Transverse colon (tissue), 4 donors: ENCODE data around the gene STAT5A.

Source experiments
- CTCF ChIP-seq, 5 experiments: fragments of 200-600 bp in 3 of 5; fragments of 450-650 bp in 2 of 5; sonication (generic) in 3 of 5; IDR thresholded peaks; 1 replicate in 2 of 5; 2 replicates in 3 of 5; pipeline ENCODE4 v1.5.1; 2016 to 2017; ENCODE audit warnings: antibody characterized with exemption in 5 of 5, inconsistent platforms in 3 of 5, mild to moderate bottlenecking in 2 of 5, moderate library complexity in 1 of 5
- EP300 ChIP-seq: sonication (generic); formaldehyde crosslinking; IDR thresholded peaks from one replicate; pipeline ENCODE4 v1.6.1; 2017; ENCODE audit warnings: antibody characterized with exemption, low read depth
- POLR2A ChIP-seq: fragments of 450-650 bp; IDR thresholded peaks from one replicate; pipeline ENCODE4 v1.6.1; 2016; ENCODE audit warnings: antibody characterized with exemption, mild to moderate bottlenecking, moderate library complexity
- POLR2AphosphoS5 ChIP-seq, 3 donors: sonication (generic); formaldehyde crosslinking; IDR thresholded peaks; one replicate each; pipeline ENCODE4 v1.6.1; 2016; ENCODE audit warnings: antibody characterized with exemption in 3 of 3

DNA sequence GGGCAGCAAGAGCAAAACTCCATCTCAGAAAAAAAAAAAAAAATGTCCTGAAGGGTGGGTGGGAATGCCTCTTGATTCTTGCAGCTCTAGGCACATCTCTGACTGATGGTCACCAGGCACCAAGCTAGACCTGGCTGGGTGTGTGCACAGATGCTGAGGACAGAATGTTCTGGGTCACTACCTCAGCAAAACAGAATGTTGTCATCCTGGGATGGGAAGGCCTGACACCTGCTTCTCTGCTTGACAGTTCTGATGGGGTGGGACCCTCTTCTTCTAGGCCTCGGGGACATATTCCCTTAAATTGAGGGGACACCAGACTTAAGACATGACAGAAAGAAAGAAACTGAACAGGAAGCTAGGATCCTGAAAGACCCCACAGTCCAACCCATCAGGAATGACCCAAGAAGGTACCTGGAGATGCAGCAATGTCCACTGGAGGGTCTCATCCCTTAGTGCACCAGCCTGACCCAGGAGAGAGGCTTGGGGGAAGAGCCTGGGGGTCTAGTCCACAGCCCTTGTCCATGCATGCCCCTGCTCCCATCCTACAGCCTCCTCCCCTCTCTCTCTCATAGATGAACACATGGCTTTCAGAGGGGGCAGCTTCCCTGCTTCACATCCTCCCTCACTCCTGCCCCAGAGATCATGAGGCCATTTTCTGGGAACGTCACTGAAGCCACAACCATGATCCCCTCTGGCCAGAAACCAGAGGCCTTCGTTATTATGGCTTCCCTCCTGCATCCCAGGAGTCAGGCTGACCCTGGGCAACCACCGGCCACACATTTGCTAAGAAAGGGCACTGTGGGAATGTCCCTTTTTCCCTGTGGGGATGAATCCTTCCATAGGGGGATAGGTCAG, 8.3 kb upstream of the STAT5A start:
- TF ChIP-seq CTCF (IDR thresholded peaks at IDR 0.05), result no peak
- no peak for TF ChIP-seq EP300
- TF ChIP-seq POLR2A, result no peak
- no peak for TF ChIP-seq POLR2AphosphoS5 (IDR thresholded peaks at IDR 0.05)
